Colonic mucosa (tissue), 4 donors: ENCODE results near the gene SPAAR. TPM values are rescaled to one million over a fixed set of nuclear protein-coding genes. Genes with fewer than 3 reads are reported as not detected.
"Not testable (repeated sequence)": the region's sequence is repeated elsewhere in the genome, so short reads cannot be mapped to it uniquely, and the experiment has no call there.

ENCODE experiments used
- DNase-seq: peaks from one replicate; pipeline ENCODE4 v3.0.0-alpha.2; 2020
- H3K27ac ChIP-seq: fragments of 200-600 bp; one replicate; pipeline ENCODE4 v1.8.0; 2021
- H3K27me3 ChIP-seq: fragments of 200-600 bp; one replicate; pipeline ENCODE4 v1.8.0; 2021
- H3K36me3 ChIP-seq: fragments of 200-600 bp; one replicate; pipeline ENCODE4 v1.8.0; 2021
- H3K4me1 ChIP-seq: fragments of 200-600 bp; one replicate; pipeline ENCODE4 v1.8.0; 2021; ENCODE audit warnings: mild to moderate bottlenecking
- H3K4me3 ChIP-seq: fragments of 200-600 bp; one replicate; pipeline ENCODE4 v1.8.0; 2021
- H3K9ac ChIP-seq, 2 donors: one replicate each; pipeline ENCODE4 v1.7.0; 2013; ENCODE audit warnings: control low read depth in 2 of 2, low read depth in 2 of 2, low read length in 2 of 2
- H3K9me3 ChIP-seq: fragments of 200-600 bp; one replicate; pipeline ENCODE4 v1.8.0; 2021
- CTCF ChIP-seq: fragments of 200-600 bp; IDR thresholded peaks from one replicate; pipeline ENCODE4 v1.8.0; 2022; ENCODE audit warnings: antibody characterized with exemption, mild to moderate bottlenecking
- intact Hi-C: fragments of 100-400 bp; cut with DNase I; formaldehyde crosslinking; loops from one replicate; pipeline ENCODE4 v1.14.1; 2022
- total RNA-seq, 2 donors: library from RNA; stranded (reverse); fragmentation: NEBNext Ultra II Directional in 1 of 2; extraction: Animal tissue kit (Norgen Biotek cat#: 25700) in 1 of 2; gene quantifications; one replicate each; pipeline ENCODE4 v1.2.1, GENCODE V29; 2021
- donor health status: healthy.
- donor health status: DM: no; HTN: no; CAD: no.
- donor health status: DM: no; HTN: no; CAD: no.

SPAAR gene
- total RNA-seq, 2 donors from 2014 or later, result 1.1 to 2.6 TPM

GRCh38 chr9:35929453-35929718 lies 20.1 kb downstream of the SPAAR start:
- intact Hi-C loops, result no loop called here
- Histone ChIP-seq H3K9ac (no peak overlapping the region), H3K9me3 (no peaks in the 10 kb centered on the region), H3K4me1 (peaks cover 2% of the 10 kb centered on the region), H3K27ac (no peak overlapping the region), H3K4me3 (no peak overlapping the region), H3K36me3 (no peaks in the 10 kb centered on the region), H3K27me3 (no peaks in the 10 kb centered on the region)
- DNase-seq, result no peak
- TF ChIP-seq CTCF, result no peak

GRCh38 chr9:35930521-35930920 lies 21.2 kb downstream of the SPAAR start:
- Histone ChIP-seq H3K9ac (no peak overlapping the region), H3K4me1 (no peaks in the 10 kb centered on the region), H3K36me3 (no peaks in the 10 kb centered on the region), H3K27ac (no peak overlapping the region), H3K9me3 (no peaks in the 10 kb centered on the region), H3K27me3 (no peaks in the 10 kb centered on the region), H3K4me3 (no peak overlapping the region)
- no peak for DNase-seq
- intact Hi-C loops, result no loop called here
- TF ChIP-seq CTCF, result no peak

- Histone ChIP-seq H3K27me3 (no peaks in the 10 kb centered on the region), H3K4me1 (no peaks in the 10 kb centered on the region), H3K9me3 (no peaks in the 10 kb centered on the region), H3K4me3 (no peak overlapping the region), H3K27ac (no peak overlapping the region), H3K9ac (no peak overlapping the region), H3K36me3 (no peaks in the 10 kb centered on the region)
- intact Hi-C loops, result no loop called here
- no peak for DNase-seq
- TF ChIP-seq CTCF, result no peak
Observed at GRCh38 chr9:35930989-35931388, 21.7 kb downstream of the SPAAR start.

GRCh38 chr9:35932735-35933134 lies 23.4 kb downstream of the SPAAR start:
- H3K27ac ChIP-seq, result no peak overlapping the region
- no peak overlapping the region for H3K9ac ChIP-seq
- no peak overlapping the region for H3K4me3 ChIP-seq
- H3K9me3 ChIP-seq, result no peaks in the 10 kb centered on the region
- TF ChIP-seq CTCF, result no peak
- intact Hi-C loops, result no loop called here
- no peaks in the 10 kb centered on the region for H3K4me1 ChIP-seq
- no peak for DNase-seq
- no peaks in the 10 kb centered on the region for H3K36me3 ChIP-seq
- H3K27me3 ChIP-seq, result no peaks in the 10 kb centered on the region

- no peaks in the 10 kb centered on the region for H3K4me1 ChIP-seq
- H3K9ac ChIP-seq, result no peak overlapping the region
- H3K4me3 ChIP-seq, result no peak overlapping the region
- TF ChIP-seq CTCF, result no peak
- no peaks in the 10 kb centered on the region for H3K27me3 ChIP-seq
- no peaks in the 10 kb centered on the region for H3K36me3 ChIP-seq
- no peak for DNase-seq
- no peak overlapping the region for H3K27ac ChIP-seq
- intact Hi-C loops, result no loop called here
- H3K9me3 ChIP-seq, result no peaks in the 10 kb centered on the region
Observed at GRCh38 chr9:35933550-35934067, 24.3 kb downstream of the SPAAR start.

GRCh38 chr9:35934069-35934468 lies 24.8 kb downstream of the SPAAR start:
- H3K36me3 ChIP-seq, H3K9ac ChIP-seq, H3K9me3 ChIP-seq, intact Hi-C loops, H3K4me1 ChIP-seq, H3K27me3 ChIP-seq, H3K27ac ChIP-seq, DNase-seq, H3K4me3 ChIP-seq: not testable (repeated sequence)
